H1 (cell line): ENCODE measurements around the gene EEIG1.

ENCODE experiments used
- ASH2L ChIP-seq: fragments of 200-600, 300-600 bp; sonication (generic); IDR thresholded peaks from one replicate; pipeline ENCODE4 v1.7.1; 2017; ENCODE audit warnings: low read length
- EP300 ChIP-seq, 2 experiments: IDR thresholded peaks; 1 replicate in 1 of 2; 2 replicates in 1 of 2; pipeline ENCODE4 v1.6.1; 2011 to 2012; ENCODE audit warnings: low read depth in 2 of 2, low read length in 2 of 2, mild to moderate bottlenecking in 2 of 2, borderline replicate concordance in 1 of 2, inconsistent platforms in 1 of 2, moderate library complexity in 1 of 2
- EZH2 ChIP-seq: fragments of 200-600 bp; sonication (generic); IDR thresholded peaks from 2 replicates; pipeline ENCODE4 v1.7.1; 2012; ENCODE audit warnings: low read depth, mild to moderate bottlenecking, moderate library complexity, low read length, inconsistent platforms; ENCODE audit not compliant: severe bottlenecking
- FOSL1 ChIP-seq: IDR thresholded peaks from 2 replicates; pipeline ENCODE4 v1.6.1; 2011; ENCODE audit warnings: mild to moderate bottlenecking, low read depth, low read length, moderate library complexity; ENCODE audit not compliant: insufficient read depth
- POLR2AphosphoS5 ChIP-seq: IDR thresholded peaks from 2 replicates; pipeline ENCODE4 v1.6.1; 2011; ENCODE audit warnings: low read depth, low read length
- RAD21 ChIP-seq, 2 experiments: IDR thresholded peaks in 1 of 2; conservative IDR thresholded peaks in 1 of 2; 2 replicates each; pipeline ENCODE4 v1.6.1; 2011; ENCODE audit warnings: low read depth in 2 of 2, low read length in 2 of 2, improper control_type of control experiment in 1 of 2, inconsistent platforms in 1 of 2, mild to moderate bottlenecking in 1 of 2, moderate library complexity in 1 of 2
- SP2 ChIP-seq: IDR thresholded peaks from 2 replicates; pipeline ENCODE4 v1.6.1; 2012; ENCODE audit warnings: mild to moderate bottlenecking, low read length, inconsistent platforms
- TAF7 ChIP-seq: optimal IDR thresholded peaks from 2 replicates; pipeline ENCODE3; 2011; ENCODE audit warnings: low read depth, mild to moderate bottlenecking, inconsistent platforms, low read length, moderate library complexity, borderline replicate concordance
- ZNF274 ChIP-seq: IDR thresholded peaks from 2 replicates; pipeline ENCODE4 v1.7.0; 2012; ENCODE audit warnings: low read length, borderline replicate concordance; ENCODE audit errors: extremely low read depth
- TF ChIP-seq, protein P1 (sequence below), 3 experiments: IDR thresholded peaks; 1 replicate in 2 of 3; 2 replicates in 1 of 3; pipeline versions ENCODE4 v1.5.1 to v1.6.1; 2011; ENCODE audit warnings: low read length in 3 of 3, mild to moderate bottlenecking in 3 of 3, inconsistent platforms in 2 of 3, low read depth in 1 of 3, moderate library complexity in 1 of 3; ENCODE audit not compliant: insufficient read depth in 1 of 3; ENCODE audit errors: control extremely low read depth in 1 of 3
- TF ChIP-seq, protein P2 (sequence below): IDR thresholded peaks from 2 replicates; pipeline ENCODE4 v1.6.1; 2012; ENCODE audit warnings: inconsistent platforms

DNA sequence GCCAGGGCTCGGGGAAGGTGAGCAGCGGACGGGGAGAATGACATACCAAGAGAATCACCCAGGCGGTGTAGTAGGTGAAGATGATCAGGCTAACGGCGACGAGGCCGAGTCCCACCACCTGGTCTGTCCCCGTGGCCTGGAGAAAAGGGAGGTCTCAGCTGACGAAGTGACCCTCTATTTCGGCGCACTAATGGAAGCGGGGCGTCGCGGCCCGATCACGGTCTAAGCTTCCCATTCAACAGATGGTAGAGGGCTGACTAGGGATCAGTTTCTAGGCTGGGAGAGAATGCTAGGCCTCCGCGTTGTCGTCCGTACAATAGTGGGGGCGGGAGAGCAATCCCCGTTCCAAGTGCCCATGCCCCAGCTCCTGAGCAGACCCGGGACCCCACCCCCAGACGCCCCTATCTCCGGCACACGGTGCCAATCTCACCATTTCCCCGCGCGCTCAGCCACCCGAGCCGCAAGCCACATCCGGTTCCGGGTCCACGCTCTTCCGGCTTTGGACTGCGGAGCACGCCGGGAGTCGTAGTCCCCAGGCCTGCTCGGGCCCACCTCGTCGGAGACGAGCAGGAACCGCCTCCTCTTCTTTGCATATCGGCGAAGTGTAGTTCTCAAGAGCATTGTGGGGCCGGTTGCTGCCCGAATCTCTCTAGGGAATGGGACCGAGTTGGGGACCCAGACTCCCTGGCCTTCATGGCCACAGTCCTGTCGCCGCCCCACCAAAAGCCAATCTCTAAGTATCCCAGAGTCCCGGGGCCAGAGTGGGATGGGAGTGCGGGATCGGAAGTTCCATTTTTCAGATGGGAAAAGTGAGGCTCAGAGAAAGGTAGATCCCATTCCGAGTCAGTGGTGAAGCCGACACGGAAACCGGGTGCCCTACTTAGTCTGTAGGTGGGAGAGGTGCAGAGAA lies 43.1 kb downstream of the EEIG1 start, which contains the start of gene DPM2:
- TF ChIP-seq EZH2 (no peak), POLR2AphosphoS5 (peak; percentile 52), ZNF274 (no peak), TAF7 (peak; percentile 57), RAD21 (IDR thresholded peaks at IDR 0.05 in 1 of 2, conservative IDR thresholded peaks at IDR 0.05 in 1 of 2; ENCODE audit: low read depth in 2 of 2, low read length in 2 of 2) (no peak), EP300 (IDR thresholded peaks at IDR 0.05; ENCODE audit: borderline replicate concordance in 1 of 2, low read depth in 2 of 2, low read length in 2 of 2) (no peak), ASH2L (peak; percentile 67), SP2 (no peak), FOSL1 (no peak)
- TF ChIP-seq, protein P1, sequence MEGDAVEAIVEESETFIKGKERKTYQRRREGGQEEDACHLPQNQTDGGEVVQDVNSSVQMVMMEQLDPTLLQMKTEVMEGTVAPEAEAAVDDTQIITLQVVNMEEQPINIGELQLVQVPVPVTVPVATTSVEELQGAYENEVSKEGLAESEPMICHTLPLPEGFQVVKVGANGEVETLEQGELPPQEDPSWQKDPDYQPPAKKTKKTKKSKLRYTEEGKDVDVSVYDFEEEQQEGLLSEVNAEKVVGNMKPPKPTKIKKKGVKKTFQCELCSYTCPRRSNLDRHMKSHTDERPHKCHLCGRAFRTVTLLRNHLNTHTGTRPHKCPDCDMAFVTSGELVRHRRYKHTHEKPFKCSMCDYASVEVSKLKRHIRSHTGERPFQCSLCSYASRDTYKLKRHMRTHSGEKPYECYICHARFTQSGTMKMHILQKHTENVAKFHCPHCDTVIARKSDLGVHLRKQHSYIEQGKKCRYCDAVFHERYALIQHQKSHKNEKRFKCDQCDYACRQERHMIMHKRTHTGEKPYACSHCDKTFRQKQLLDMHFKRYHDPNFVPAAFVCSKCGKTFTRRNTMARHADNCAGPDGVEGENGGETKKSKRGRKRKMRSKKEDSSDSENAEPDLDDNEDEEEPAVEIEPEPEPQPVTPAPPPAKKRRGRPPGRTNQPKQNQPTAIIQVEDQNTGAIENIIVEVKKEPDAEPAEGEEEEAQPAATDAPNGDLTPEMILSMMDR (IDR thresholded peaks at IDR 0.05; ENCODE audit: control extremely low read depth in 1 of 3, insufficient read depth in 1 of 3, low read depth in 1 of 3, low read length in 3 of 3) = no peak
- TF ChIP-seq, protein P2, sequence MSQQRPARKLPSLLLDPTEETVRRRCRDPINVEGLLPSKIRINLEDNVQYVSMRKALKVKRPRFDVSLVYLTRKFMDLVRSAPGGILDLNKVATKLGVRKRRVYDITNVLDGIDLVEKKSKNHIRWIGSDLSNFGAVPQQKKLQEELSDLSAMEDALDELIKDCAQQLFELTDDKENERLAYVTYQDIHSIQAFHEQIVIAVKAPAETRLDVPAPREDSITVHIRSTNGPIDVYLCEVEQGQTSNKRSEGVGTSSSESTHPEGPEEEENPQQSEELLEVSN = 0 out of 2 replicates have a peak, but pooled peaks have one; percentile 47
